HG03571 (cell line): ENCODE results near the gene SLC9A9.
A peak's percentile ranks its signal among the peaks of the same experiment; 100 is the strongest.

Source experiments
- ATAC-seq: cut with Tn5 transposase; IDR thresholded peaks from one replicate; pipeline ENCODE4 v1.9.1; 2021; ENCODE audit not compliant: unreplicated experiment

Gene SLC9A9

GRCh38 chr3:143567823-143568222, 280.4 kb downstream of the SLC9A9 start:
- ATAC-seq, result no peak

GRCh38 chr3:143565951-143566350, 282.3 kb downstream of the SLC9A9 start:
- no peak for ATAC-seq

- ATAC-seq, result no peak
These were observed 284.5 kb downstream of the SLC9A9 start for GRCh38 chr3:143563786-143564185.

- ATAC-seq, result no peak
These were observed 285.5 kb downstream of the SLC9A9 start for GRCh38 chr3:143562789-143563188.

- no peak for ATAC-seq
These were observed 289.0 kb downstream of the SLC9A9 start for GRCh38 chr3:143559296-143559695.

- ATAC-seq, result no peak
These were observed 295.4 kb downstream of the SLC9A9 start for GRCh38 chr3:143552851-143553250.

- no peak for ATAC-seq
These were observed 296.5 kb downstream of the SLC9A9 start for GRCh38 chr3:143551761-143552160.

GRCh38 chr3:143548861-143549497, 299.3 kb downstream of the SLC9A9 start:
- no peak for ATAC-seq

GRCh38 chr3:143548393-143548792, 299.9 kb downstream of the SLC9A9 start:
- ATAC-seq, result no peak

- no peak for ATAC-seq
These were observed 309.7 kb downstream of the SLC9A9 start for GRCh38 chr3:143538577-143538981.

GRCh38 chr3:143538061-143538460, 310.2 kb downstream of the SLC9A9 start:
- ATAC-seq, result no peak

- no peak for ATAC-seq
These were observed 311.3 kb downstream of the SLC9A9 start for GRCh38 chr3:143536817-143537535.

GRCh38 chr3:143535994-143536784, 312.1 kb downstream of the SLC9A9 start:
- peak; percentile 93 for ATAC-seq

- no peak for ATAC-seq
These were observed 314.9 kb downstream of the SLC9A9 start for GRCh38 chr3:143533391-143533790.

GRCh38 chr3:143532091-143532490, 316.2 kb downstream of the SLC9A9 start:
- ATAC-seq, result no peak

GRCh38 chr3:143531101-143531500, 317.2 kb downstream of the SLC9A9 start:
- ATAC-seq, result no peak

- no peak for ATAC-seq
These were observed 318.5 kb downstream of the SLC9A9 start for GRCh38 chr3:143529798-143530197.

GRCh38 chr3:143529018-143529478, 319.2 kb downstream of the SLC9A9 start:
- peak; percentile 76 for ATAC-seq

- ATAC-seq, result no peak
These were observed 322.2 kb downstream of the SLC9A9 start for GRCh38 chr3:143526011-143526545.

GRCh38 chr3:143525408-143525807, 322.9 kb downstream of the SLC9A9 start:
- ATAC-seq, result no peak

GRCh38 chr3:143521803-143522202, 326.5 kb downstream of the SLC9A9 start:
- no peak for ATAC-seq
